Measurements from ENCODE around the gene DNAJC1. TPM values are rescaled to one million over a fixed set of nuclear protein-coding genes. Genes with fewer than 3 reads are reported as not detected.

The DNAJC1 gene
- total and polyA plus RNA-seq, 2 of the 8 experiments (the other 6 are each of a cell fraction or from before 2014, with no cell fraction given) = 6.8 to 14.8 TPM

DNA sequence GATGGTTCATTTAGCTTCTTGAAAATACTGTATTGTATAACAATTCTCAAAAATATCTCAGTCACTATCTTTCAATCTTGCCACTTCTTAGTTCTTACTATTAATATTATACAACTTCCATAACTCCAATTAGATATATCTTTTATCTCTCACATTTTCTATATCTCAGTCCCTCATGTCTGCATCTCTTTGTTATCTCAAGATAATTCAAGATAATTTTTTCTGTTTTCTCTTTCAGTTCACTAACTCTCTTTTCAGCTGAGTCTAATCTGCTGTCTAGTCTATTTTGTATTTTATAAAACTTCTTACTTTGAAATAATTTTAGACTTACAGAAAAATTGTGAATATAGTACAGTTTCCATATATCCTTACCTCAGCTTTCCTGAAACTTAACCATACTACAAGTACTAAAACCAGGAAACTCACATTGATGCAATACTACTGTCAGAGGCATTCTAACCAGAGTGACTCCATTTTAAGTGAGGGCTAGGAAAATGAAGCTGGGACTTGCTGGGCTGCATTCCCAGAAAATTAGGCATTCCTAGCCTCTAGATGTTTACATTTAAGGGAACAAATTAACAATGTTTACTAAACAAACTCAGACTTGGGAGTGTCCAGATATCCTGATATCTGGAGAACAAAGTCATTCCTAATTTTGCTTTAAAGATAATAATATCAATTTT is 38.4 kb downstream of the DNAJC1 start:
- H3K4me2 ChIP-seq (ENCODE audit: insufficient read depth in 1 of 2, low read depth in 2 of 2, low read length in 2 of 2) = no peak overlapping the region
- no peak overlapping the region for H2AFZ ChIP-seq (ENCODE audit: low read length)
- H3K23ac ChIP-seq (ENCODE audit: insufficient read length) = no peak overlapping the region
- ChIA-PET CTCF (ENCODE audit: partially characterized antibody) (interaction anchor here (0.5 kb wide), 1 partner anchor 300 kb away, joined by 4 read pairs; no protein-coding TSS in a partner anchor), POLR2A (ENCODE audit: partially characterized antibody) (no interaction called here)
- peaks cover 0 to 4% of the 10 kb centered on the region in 2 experiments; a peak in 1 of 4 replicates for H3K9me3 ChIP-seq (ENCODE audit: insufficient read depth in 2 of 2, low read depth in 1 of 2, low read length in 1 of 2)
- H3K79me2 ChIP-seq (ENCODE audit: control insufficient read depth in 1 of 2, insufficient read depth in 2 of 2, low read length in 2 of 2) = no peaks in the 10 kb centered on the region
- H3K14ac ChIP-seq (ENCODE audit: insufficient read length) = no peak overlapping the region
- no peak overlapping the region for H3K4me3 ChIP-seq (ENCODE audit: extremely low read depth in 1 of 4, insufficient read depth in 2 of 4, low read depth in 3 of 4, low read length in 4 of 4)
- no peak overlapping the region for H2BK20ac ChIP-seq (ENCODE audit: low read length)
- H4K5ac ChIP-seq (ENCODE audit: insufficient read length, low read depth, low read length) = no peak overlapping the region
- no peaks in the 10 kb centered on the region for H3K27me3 ChIP-seq (replicated peaks in 1 of 4; ENCODE audit: control insufficient read depth in 3 of 4, extremely low read depth in 1 of 4, insufficient read depth in 3 of 4, low read length in 3 of 4)
- no peak overlapping the region for H4K8ac ChIP-seq (ENCODE audit: extremely low read depth, insufficient read depth, low read length)
- no peaks in the 10 kb centered on the region for H4K20me1 ChIP-seq (replicated peaks in 1 of 2; ENCODE audit: control insufficient read depth in 1 of 2, insufficient read depth in 2 of 2, low read length in 2 of 2)
- no peak for DNase-seq (ENCODE audit: low read depth in 1 of 2, low spot score in 2 of 2)
- H3K18ac ChIP-seq (ENCODE audit: extremely low read depth, low read length) = no peak overlapping the region
- H4K91ac ChIP-seq (replicated peaks; ENCODE audit: insufficient read length, low read length) = no peak overlapping the region
- no peaks in the 10 kb centered on the region for H3K23me2 ChIP-seq (ENCODE audit: low read depth, low read length)
- H2AK5ac ChIP-seq (ENCODE audit: low read depth, low read length) = no peak overlapping the region
- no peak overlapping the region for H2BK120ac ChIP-seq (replicated peaks; ENCODE audit: low read depth, low read length)
- H3K4me1 ChIP-seq (replicated peaks in 1 of 4; ENCODE audit: control insufficient read depth in 3 of 4, insufficient read depth in 4 of 4, low read length in 3 of 4) = no peaks in the 10 kb centered on the region
- no peak overlapping the region for H3K27ac ChIP-seq (ENCODE audit: low read depth, low read length)
- H2BK12ac ChIP-seq (ENCODE audit: low read depth, low read length) = no peak overlapping the region
- H3K9ac ChIP-seq (replicated peaks in 1 of 4; ENCODE audit: extremely low read depth in 1 of 4, low read depth in 3 of 4, low read length in 3 of 4) = no peak overlapping the region
- H2BK15ac ChIP-seq (ENCODE audit: low read length) = no peak overlapping the region
- no peak for TF ChIP-seq CHD1 (IDR thresholded peaks at IDR 0.05; ENCODE audit: low read depth, low read length)
- TF ChIP-seq CREB1 (IDR thresholded peaks at IDR 0.05) = no peak
- H3K4ac ChIP-seq (replicated peaks; ENCODE audit: insufficient read length, low read depth, low read length) = no peak overlapping the region
- H3K56ac ChIP-seq (replicated peaks; ENCODE audit: insufficient read length, low read depth, low read length) = no peak overlapping the region
- FAIRE-seq = no peak
- no peaks in the 10 kb centered on the region for H3K79me1 ChIP-seq (ENCODE audit: low read depth, low read length)
- no peaks in the 10 kb centered on the region for H3K36me3 ChIP-seq (ENCODE audit: control insufficient read depth in 2 of 4, insufficient read depth in 4 of 4, low read length in 3 of 4)
- no peak overlapping the region for H2BK5ac ChIP-seq (ENCODE audit: low read depth, low read length)
